NCI-H2196 treated with DMSO at 0.1 percent for 48 hours (cell line): ENCODE results near the gene SOX6.

ENCODE experiments used
- DNase-seq: peaks from one replicate; lab custom pipeline; 2025; ENCODE audit not compliant: unreplicated experiment; lab: John Stamatoyannopoulos, UW

The SOX6 gene

GRCh38 chr11:16278979-16279378, 77.4 kb downstream of the SOX6 start:
- no peak for DNase-seq

GRCh38 chr11:16278273-16278672, 78.1 kb downstream of the SOX6 start:
- no peak for DNase-seq

GRCh38 chr11:16276251-16276650, 80.1 kb downstream of the SOX6 start:
- DNase-seq: no peak

- no peak for DNase-seq
Measured at GRCh38 chr11:16271258-16271657, 85.1 kb downstream of the SOX6 start.

GRCh38 chr11:16266021-16266420, 90.3 kb downstream of the SOX6 start:
- no peak for DNase-seq

- no peak for DNase-seq
Measured at GRCh38 chr11:16265022-16265421, 91.3 kb downstream of the SOX6 start.

GRCh38 chr11:16262645-16262955, 93.7 kb downstream of the SOX6 start:
- DNase-seq: no peak

- no peak for DNase-seq
Measured at GRCh38 chr11:16261836-16262644, 94.3 kb downstream of the SOX6 start.

- no peak for DNase-seq
Measured at GRCh38 chr11:16252373-16252772, 104.0 kb downstream of the SOX6 start.

- no peak for DNase-seq
Measured at GRCh38 chr11:16248248-16248647, 108.1 kb downstream of the SOX6 start.

- DNase-seq: no peak
Measured at GRCh38 chr11:16242806-16243205, 113.5 kb downstream of the SOX6 start.

GRCh38 chr11:16240687-16241086, 115.7 kb downstream of the SOX6 start:
- DNase-seq: no peak

- no peak for DNase-seq
Measured at GRCh38 chr11:16239141-16240105, 116.9 kb downstream of the SOX6 start.

GRCh38 chr11:16226245-16226644, 130.1 kb downstream of the SOX6 start:
- DNase-seq: peak; percentile 72

- DNase-seq: no peak
Measured at GRCh38 chr11:16225623-16226022, 130.7 kb downstream of the SOX6 start.

- no peak for DNase-seq
Measured at GRCh38 chr11:16223558-16223957, 132.8 kb downstream of the SOX6 start.

- DNase-seq: no peak
Measured at GRCh38 chr11:16217631-16218030, 138.7 kb downstream of the SOX6 start.

- no peak for DNase-seq
Measured at GRCh38 chr11:16216831-16217230, 139.5 kb downstream of the SOX6 start.

- DNase-seq: no peak
Measured at GRCh38 chr11:16215352-16215751, 141.0 kb downstream of the SOX6 start.

- no peak for DNase-seq
Measured at GRCh38 chr11:16211407-16211806, 144.9 kb downstream of the SOX6 start.

GRCh38 chr11:16204261-16204660, 152.1 kb downstream of the SOX6 start:
- DNase-seq: no peak

GRCh38 chr11:16195651-16196050, 160.7 kb downstream of the SOX6 start:
- DNase-seq: no peak
